ENCODE results near the gene DNAJB6.

GRCh38 chr7:157444843-157445135 is 108.0 kb downstream of the DNAJB6 start:
- TF ChIP-seq CTCF (IDR thresholded peaks at IDR 0.05) (no peak), POLR2A (IDR thresholded peaks at IDR 0.05) (no peak)
